CD1c-positive myeloid dendritic cell (primary cell): ENCODE data around the gene MPHOSPH8.
A peak's percentile ranks its signal among the peaks of the same experiment; 100 is the strongest.
"Not testable (repeated sequence)": the region's sequence is repeated elsewhere in the genome, so short reads cannot be mapped to it uniquely, and the experiment has no call there.

ENCODE experiments used
- DNase-seq: peaks from one replicate; pipeline ENCODE4 v3.0.0-alpha.2; 2016; ENCODE audit errors: extremely low spot score

Gene MPHOSPH8

DNA sequence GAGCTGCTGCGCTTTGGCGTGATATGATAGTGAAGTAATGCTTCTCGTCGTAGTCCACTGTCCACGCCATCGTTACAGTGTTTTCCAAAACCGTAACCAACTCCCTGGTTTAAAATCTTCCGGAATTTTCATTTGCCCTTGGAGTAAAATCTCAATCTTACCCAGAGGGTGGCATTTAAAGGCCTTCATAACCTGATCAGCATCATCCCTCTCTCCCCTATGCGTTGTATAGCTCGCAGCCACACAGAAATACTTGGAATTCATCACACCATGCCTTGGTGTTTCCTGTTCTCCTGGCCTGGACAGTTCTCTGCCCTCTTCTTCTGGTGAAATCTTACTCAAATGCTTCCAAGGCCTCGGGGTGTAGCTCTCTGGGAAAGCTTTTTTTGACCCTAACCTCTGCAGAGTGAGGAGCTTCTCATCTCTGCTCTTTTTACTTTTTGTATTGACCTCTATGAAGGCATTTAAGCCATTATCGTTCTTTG is 839 bp downstream of the MPHOSPH8 start:
- DNase-seq, result no peak

DNA sequence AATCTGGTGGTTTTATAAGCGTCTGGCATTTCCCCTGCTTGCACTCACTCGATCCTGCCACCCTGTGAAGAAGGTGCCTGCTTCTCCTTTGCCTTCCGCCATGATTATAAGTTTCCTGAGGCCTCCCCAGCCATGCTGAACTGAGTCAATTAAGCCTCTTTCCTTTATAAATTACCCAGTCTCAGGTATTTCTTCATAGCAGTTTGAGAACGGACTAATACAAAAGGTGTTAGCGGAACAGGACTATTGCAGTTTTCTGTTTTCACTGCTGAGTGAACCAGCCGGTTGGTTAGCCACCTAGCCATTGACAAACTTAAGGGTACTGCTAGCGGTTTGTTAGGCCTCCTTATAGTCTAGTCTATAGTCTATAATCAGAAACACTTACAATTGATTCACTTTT is 2.5 kb downstream of the MPHOSPH8 start:
- not testable (repeated sequence) for DNase-seq

GRCh38 chr13:19643652-19644051 is 10.2 kb downstream of the MPHOSPH8 start:
- DNase-seq, result no peak

- DNase-seq, result no peak
Observed at GRCh38 chr13:19645000-19645399, 11.5 kb downstream of the MPHOSPH8 start.

DNA sequence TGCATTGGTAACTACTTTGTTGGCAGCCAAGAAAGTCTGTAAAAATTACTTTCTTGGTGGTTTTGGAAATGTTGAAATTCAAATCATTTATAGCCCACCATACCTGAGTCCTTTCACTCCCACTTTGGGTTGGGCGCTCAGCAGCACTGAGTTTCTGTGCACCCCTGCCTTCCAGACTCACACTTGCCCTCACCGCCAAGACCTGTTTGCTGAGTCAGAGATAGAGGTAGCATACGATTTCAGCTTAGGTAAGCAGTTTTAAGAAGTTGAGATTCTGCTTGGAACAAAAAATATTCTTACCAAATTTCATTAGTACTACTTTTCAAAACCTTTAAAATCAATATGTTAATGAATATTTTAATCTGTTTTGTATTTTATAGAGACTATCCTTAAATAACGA is 12.6 kb downstream of the MPHOSPH8 start:
- no peak for DNase-seq

DNA sequence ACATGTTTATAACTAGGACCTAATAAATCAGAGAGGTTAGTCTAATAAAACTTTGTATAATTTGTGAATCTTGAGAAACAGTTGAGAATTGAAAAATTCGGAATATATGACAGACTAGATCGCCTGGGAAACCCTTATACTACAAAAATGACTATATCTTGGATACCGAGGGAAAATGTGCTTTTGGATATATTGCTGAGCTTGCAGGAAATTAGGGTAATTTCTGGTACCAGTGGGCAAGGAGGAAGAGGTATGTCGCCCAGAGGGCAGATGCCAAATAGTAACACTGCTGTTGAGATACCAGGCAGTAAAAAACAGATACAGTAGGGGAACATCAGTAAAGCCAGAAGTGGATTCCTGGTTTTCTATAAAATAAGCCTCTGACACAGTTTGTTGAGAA is 17.3 kb downstream of the MPHOSPH8 start:
- DNase-seq, result no peak

DNA sequence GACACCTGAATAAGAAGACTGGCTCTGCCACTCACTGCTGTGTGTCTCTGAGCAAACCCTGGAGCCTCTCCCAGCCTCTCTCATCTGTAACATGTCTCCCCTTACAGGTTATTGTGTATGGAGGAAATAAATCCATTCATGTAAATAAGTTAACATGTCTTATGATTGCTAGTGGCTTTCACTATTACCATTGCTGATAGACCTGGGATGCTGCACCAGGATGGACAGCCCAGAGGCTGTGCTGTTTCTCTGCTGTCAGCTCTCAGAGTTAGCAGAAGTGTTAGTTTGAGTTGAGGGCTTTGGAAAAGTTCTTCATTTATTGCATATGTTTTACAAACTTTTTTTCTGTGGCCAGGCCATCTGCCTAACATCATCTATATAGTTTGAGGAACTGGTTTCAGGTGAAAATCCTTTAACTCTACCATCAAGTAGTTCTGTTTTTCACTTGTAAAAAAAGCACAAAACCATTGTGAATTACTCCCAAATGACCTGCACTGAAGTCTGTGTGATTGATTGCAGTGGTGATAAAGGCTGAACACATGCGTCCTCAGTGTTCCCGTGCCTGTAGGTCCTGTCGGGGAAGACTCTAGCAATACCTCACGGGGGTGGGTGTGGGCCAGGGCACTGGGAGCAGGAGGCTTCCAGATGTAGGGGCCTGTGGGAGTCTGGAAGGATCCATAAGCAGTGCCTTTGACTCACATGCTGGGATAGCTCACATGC is 24.6 kb downstream of the MPHOSPH8 start:
- no peak for DNase-seq

DNA sequence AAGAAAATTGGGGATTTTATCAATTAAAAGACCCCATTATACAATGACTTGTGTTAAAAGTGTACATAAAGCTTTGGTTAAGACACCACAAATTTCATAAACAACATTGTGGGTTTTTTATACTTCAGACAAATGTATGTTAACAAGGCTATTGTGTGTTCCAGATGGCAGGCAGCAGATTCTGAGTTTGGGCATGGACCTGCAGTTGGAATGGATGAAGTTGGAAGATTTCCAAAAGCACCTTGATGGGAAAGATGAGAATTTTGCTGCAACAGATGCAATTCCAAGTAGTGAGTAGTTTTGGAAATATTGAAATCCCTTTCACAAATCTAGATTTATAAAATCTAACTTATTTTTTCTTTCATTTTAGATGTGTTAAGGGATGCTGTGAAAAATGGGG is 25.4 kb downstream of the MPHOSPH8 start:
- no peak for DNase-seq

DNA sequence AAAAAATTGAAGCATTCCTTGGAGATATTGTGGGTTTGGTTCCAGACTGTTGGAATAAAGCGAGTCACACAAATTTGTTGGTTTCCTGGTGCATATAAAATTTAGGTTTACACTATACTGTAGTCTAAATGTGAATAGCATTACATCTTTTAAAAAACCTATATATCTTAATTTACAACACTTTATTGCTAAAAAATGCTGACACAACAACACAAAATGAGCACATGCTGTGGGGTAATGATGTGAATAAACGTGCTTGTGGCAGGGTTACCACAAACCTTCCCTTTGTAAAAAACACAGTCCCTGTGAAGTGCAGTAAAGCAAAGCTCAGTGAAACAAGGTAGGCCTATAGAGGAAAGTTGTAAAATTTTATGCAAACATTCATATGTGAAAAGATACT is 27.7 kb downstream of the MPHOSPH8 start:
- DNase-seq, result no peak

GRCh38 chr13:19661561-19661960 is 28.1 kb downstream of the MPHOSPH8 start:
- DNase-seq, result no peak

DNA sequence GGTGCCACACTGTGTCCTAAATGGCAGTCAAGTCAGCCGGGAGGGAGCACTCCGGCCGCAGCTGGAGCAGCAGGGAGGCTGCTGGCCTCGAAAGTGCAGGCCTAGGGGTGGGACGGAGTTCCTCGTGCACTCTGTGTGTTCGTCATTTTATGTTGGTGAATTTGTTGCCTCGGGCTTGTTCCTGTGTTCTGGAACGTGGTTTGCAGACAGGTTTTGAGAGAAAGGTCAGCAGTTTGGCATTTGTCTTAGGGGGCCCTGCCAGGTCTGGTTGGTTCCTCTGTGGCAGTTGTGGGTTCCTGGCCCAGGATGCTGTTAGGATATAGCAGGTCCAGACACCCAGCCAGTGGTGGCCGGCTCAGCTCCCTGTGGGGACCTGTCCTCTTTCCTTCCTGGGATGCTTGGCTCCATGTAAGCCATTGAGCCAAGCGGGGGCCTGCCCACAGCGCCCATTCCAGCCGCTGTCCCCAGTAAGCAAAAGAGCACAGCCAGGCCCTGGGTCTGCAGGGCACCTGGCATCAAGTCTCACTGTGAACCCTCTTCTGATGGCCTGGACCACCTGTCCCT is 30.0 kb downstream of the MPHOSPH8 start:
- DNase-seq, result no peak

- DNase-seq, result no peak
Observed at GRCh38 chr13:19664481-19665230, 31.2 kb downstream of the MPHOSPH8 start.

DNA sequence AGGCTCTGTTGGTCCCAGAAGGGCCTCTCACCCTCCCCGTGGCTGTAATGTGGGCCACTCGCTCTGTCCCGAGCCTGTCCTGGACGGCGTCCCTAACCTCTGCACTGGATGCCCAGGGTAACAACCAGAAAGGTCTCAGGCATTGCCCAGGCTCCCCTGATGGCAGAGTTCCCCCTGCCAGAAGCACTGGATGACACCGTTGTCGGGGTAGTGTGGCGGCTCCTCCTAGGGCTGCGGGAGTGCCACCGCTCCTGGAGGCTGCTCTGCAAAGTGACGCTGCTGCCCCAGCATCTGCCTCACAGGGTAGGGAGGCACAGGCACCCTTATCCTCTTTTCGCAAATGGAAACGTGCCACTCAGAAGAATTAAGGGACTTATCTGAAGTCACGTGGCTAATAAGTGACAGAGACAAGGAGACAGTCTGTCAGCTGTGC is 32.0 kb downstream of the MPHOSPH8 start:
- DNase-seq, result no peak

DNA sequence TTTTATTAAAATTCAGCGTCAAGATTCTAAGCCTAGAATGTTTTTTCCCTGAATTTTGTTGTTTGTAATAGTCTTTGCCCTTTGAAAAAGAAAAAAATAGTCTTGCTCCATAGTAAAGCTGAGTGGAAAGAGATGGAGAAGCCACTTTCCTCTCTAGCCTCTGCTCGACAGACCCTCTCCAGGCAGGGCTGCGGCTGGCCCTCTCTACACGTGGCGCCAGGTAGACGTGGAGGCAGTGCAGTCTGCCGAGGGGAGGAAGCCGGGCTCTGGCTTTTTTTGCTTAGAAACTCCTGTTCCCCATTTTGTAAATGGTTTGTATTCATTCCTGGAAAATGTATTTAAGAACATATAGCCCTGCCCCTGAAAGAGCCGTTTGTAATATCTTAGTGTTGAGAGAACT is 35.3 kb downstream of the MPHOSPH8 start:
- DNase-seq, result no peak

GRCh38 chr13:19670147-19670546 is 36.7 kb downstream of the MPHOSPH8 start:
- no peak for DNase-seq

GRCh38 chr13:19672990-19673389 is 39.5 kb downstream of the MPHOSPH8 start:
- peak; percentile 5 for DNase-seq

- DNase-seq, result no peak
Observed at GRCh38 chr13:19673473-19674430, 40.3 kb downstream of the MPHOSPH8 start.

DNA sequence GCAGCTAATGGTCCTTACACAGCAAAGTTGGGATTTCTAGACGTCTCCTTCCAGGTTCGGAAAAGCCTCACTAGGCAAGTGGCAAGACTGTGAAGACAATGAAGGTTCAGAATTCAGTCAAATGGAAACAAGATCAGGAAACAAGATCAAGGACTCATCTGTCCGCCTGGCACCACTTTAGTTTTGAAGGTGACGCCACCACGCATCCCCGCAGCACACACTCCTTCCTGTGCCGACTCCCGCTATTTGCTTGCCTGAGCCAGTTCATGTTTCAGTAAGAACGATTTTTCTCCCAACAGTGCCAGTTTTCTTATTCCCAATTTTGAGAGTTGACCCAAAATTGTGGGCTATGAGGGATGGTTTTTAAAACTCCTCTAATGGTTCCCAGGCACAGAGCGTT is 41.4 kb downstream of the MPHOSPH8 start:
- no peak for DNase-seq

DNA sequence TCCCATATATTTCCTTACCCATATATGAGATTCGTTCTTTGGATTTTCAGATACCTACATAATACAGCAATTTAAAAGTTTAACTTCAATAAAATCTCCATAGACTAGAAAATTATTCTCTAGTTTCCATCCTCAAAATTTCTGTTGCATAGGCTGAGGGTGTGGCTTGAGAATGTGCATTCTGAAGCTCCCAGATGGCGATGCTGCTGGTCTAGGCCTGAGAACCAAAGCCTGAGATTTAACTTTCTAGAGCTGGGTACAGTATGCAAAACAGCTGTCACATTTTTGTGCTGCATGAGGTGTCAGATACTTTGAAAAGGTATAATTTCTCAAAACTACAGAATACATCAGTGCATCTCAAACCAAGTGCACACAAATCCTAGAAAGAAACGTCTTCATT is 42.7 kb downstream of the MPHOSPH8 start:
- no peak for DNase-seq

GRCh38 chr13:19680751-19681150 is 47.3 kb downstream of the MPHOSPH8 start:
- DNase-seq, result no peak

GRCh38 chr13:19681517-19681916 is 48.1 kb downstream of the MPHOSPH8 start:
- no peak for DNase-seq

- DNase-seq, result no peak
Observed at GRCh38 chr13:19685034-19685433, 51.6 kb downstream of the MPHOSPH8 start.
